SH-SY5Y (cell line): ENCODE measurements around the gene PJVK.

Source experiments
- GATA2 ChIP-seq: IDR thresholded peaks from 2 replicates; pipeline ENCODE4 v1.6.1; 2011; ENCODE audit warnings: mild to moderate bottlenecking, low read depth, low read length
- GATA3 ChIP-seq: IDR thresholded peaks from 2 replicates; pipeline ENCODE4 v1.6.1; 2011; ENCODE audit warnings: low read depth, mild to moderate bottlenecking, low read length, moderate library complexity

- TF ChIP-seq GATA2 (no peak), GATA3 (no peak)
These were observed 22.8 kb upstream of the PJVK start for GRCh38 chr2:178428396-178428806.
